Epithelial cell of prostate (primary cell): ENCODE results near the gene SIGLEC10.
"Not testable (repeated sequence)": the region's sequence is repeated elsewhere in the genome, so short reads cannot be mapped to it uniquely, and the experiment has no call there.

Experiments
- DNase-seq: peaks from one replicate; pipeline ENCODE4 v3.0.0-alpha.2; 2011; ENCODE audit warnings: low read depth, low spot score
- H3K27ac ChIP-seq: fragments of 450-650 bp; 2 replicates; pipeline ENCODE4 v1.5.1; 2017; ENCODE audit warnings: mild to moderate bottlenecking

SIGLEC10 gene

DNA sequence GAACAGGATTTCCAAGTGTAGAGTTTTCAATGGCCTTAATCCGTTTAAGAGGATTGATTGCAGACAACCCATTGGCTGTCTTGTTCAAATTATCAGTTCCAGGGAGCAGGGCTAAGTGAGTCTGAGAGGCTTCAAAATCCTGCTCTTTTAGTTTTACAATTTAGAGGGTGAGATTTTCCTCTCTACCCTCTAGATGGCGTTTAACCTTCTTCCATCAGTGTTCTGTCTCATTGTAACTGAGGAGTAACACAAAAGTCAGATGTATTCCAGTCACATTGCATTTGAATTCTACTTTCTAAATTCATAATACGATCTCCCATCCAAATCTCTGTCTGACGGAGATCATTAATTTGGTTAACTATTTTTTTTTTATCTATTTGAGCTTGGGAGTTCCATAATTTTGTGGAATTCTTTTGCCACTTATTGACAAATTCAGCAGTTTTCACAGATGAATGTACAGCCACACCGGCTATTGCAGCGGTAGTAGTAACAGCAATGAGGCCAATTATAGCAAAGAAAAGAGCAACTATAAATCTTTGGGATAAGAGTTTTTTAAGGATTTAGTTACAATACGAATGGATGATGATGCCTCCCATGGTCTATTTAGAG is 19.2 kb downstream of the SIGLEC10 start:
- no peak overlapping the region for H3K27ac ChIP-seq
- DNase-seq: no peak

DNA sequence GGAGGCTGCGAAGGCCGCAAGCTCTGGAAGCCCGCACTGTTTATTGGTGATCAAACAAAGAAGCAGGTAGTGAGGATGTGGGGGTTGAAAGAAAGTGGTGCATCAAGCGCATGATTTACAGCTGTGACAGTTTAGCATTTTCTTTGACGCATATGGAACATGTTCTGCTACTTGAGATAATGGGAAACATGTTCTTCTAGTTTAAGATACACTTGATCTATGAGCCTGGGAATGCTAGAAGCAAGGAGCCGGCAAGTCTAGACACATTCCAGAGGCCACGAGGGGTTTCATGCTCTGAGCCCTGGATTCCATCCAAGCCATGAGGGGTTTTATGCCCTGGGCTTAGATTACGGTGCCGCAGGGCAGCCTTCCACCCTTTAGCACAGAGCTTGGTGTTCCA is 20.0 kb downstream of the SIGLEC10 start:
- H3K27ac ChIP-seq, DNase-seq: not testable (repeated sequence)

DNA sequence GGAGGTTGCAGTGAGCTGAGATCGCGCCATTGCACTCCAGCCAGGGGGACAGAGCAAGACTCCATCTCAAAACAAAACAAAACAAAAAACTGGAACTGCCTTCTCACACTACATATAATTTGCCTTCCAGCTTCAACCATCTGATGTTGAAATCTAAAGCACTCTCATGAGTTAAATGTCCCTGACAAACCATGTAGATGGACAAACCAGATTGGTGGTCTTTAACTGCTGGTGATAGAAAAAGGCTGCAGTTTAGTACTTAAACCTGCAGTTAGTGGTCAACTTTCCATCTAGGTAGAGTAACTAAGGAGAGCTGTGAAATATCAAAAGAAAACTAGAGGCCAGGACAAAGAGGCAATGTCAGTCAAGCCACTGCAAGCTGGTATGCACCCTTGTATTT is 21.3 kb downstream of the SIGLEC10 start:
- no peak for DNase-seq
- no peak overlapping the region for H3K27ac ChIP-seq

DNA sequence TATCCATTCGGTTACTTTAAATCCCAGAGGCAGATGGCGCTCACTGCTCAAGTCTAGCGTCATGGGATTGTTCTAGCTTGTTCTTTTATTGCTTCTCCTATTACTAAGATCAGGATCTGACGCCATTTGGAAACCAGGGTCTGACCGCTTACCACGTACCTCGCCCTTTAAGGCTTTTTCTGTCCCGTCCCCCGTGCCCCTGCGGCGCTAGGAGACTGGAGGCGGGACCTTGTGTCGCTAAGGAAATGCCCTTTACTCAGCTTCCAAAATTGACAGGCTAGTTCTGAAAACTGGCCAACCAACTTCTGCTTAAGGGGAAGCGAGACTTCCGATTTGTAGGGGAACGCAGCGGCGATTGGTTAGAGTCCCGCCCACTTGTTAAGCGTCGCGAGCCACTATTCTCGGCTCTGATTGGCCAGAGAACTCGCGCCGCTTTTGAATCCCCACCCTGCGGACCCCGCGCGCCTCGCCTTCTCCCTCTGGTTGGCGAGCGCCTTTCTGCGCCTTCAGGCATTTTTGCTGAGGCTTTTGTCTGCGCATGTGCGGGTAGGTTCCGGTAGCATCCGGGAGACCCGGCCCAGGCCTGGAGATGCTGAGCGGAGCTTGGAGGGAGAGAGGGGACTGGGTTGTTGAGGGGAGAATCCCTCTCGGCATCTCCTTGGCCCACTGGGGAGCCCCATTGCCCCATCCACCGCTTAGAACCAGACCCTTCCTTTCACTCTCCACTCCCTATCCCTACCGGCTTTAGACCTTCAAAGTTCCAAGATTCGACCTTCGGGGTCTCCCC is 23.2 kb downstream of the SIGLEC10 start:
- peak; percentile 93 for DNase-seq
- H3K27ac ChIP-seq: peak overlapping the region; percentile 59

DNA sequence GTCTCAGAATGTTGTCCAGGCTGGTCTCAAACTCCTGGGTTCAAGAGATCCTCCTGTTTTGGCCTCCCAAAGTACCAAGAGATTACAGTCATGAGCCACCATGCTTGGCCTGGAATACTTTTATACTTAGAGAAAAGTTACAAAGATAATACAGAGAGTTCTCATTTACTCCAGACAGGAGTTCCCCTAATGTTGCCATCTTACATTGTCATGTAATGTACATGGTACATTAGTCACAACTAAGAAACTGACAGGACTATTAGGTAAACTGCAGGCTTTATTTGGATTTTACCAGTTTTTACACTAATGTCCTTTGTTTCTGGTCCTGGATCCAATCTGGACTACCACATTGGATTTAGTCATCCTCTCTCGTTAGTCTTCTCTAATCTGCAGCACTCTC is 24.7 kb downstream of the SIGLEC10 start:
- no peak for DNase-seq
- no peak overlapping the region for H3K27ac ChIP-seq

DNA sequence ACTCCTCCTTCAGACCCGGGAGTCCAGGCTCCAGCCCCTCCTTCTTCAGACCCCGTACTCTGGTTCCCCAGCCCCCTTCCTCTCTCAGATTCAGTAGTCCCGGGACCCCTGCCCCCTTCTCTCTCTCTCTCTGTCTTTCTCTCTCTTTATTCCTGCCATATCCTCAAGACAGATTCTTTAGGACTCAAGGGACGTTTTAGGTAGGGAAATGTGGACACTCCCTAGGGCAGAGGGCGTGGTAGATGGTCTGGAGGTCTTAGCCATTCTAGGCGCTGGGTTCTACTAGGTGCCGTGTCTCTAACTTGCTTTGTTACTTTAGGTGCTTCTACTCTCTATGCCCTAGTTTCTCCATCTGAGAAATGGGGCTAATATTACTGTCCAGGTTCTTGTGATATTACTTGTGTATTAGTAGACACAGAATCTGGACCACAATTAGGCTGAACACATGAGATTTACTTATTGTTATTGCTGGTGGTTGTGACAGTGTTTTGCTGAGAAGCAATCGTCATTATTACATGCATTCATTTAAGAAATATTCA is 26.3 kb downstream of the SIGLEC10 start:
- no peak for DNase-seq
- no peak overlapping the region for H3K27ac ChIP-seq

DNA sequence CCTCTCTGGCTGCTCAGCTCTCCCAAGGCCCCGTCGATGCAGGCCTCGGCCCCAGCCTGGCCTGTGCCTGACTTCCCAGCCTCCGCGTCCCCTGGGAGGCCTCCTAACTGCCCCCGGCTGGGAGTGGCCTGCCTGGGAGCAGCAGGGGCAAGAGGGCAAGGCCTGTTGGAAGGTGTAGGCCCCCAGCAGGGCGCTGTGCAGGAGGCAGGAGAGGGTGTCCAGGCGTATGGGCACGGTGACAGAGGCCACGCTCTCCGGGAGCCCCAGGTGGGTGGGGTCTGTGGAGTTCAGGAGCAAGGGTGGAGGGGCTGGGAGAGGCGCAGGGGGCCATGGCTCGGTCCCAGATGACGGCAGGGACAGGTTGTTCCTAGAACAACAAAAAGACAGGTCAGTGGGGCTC is 28.3 kb downstream of the SIGLEC10 start:
- no peak overlapping the region for H3K27ac ChIP-seq
- DNase-seq: no peak

DNA sequence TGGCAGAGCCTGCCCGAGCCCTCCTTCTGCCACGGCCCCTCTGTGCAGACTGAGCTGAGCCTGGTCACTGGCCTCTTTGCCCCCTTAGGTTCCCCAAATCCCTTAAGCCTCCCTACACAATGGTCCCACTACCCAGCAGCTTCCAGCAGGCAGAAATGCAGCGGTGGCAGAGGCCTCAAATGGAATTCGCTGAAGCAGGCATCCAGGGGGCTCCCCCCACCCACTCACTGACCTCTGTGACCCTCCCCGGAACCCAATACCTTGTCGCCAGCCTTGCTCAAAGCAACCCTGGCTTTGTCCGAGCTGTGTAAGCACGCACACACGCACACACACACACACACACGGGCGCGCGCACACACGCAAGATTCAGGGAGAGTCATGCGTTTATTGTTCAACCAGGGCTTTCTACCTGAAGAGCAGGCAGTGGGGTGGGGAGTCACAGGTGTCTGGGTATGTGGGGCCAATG is 29.5 kb downstream of the SIGLEC10 start, which contains the start of gene LIM2:
Gene LIM2 (minus strand): TSS at position 51 of the 466 bp plus-strand sequence. CDS start 531 bp downstream, outside the sequence.
- H3K27ac ChIP-seq: no peak within 1 kb of the TSS
- no peak for DNase-seq

- H3K27ac ChIP-seq: no peak overlapping the region
- no peak for DNase-seq
Measured at GRCh38 chr19:51386882-51387520, 30.4 kb downstream of the SIGLEC10 start.

GRCh38 chr19:51382004-51382403 is 35.4 kb downstream of the SIGLEC10 start:
- no peak for DNase-seq
- H3K27ac ChIP-seq: no peak overlapping the region

DNA sequence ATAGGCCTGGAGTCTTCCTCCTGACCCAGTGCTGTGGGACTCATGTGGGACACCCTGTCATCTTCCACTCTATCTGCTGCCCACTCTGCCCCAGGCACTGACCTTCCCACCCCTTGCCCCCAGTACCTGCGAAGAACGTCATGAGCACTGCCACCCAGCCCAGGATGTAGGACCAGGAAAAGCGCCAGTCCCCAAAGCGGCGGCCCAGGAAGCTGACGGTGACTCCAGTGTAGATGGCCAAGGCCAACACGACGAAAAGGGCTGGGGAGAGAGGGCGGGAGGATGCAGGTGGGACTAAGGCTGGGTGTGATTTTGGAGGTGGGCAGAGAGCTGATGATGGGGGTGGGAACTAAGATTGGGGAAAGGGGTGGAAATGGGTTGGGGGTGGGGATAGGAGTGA is 37.1 kb downstream of the SIGLEC10 start:
- no peak for DNase-seq
- no peak overlapping the region for H3K27ac ChIP-seq

GRCh38 chr19:51377422-51377821 is 40.0 kb downstream of the SIGLEC10 start:
- DNase-seq: no peak
- H3K27ac ChIP-seq: no peak overlapping the region

- no peak overlapping the region for H3K27ac ChIP-seq
- no peak for DNase-seq
Measured at GRCh38 chr19:51375504-51376221, 41.8 kb downstream of the SIGLEC10 start.

GRCh38 chr19:51372649-51373504 is 44.6 kb downstream of the SIGLEC10 start, which contains the start of gene NKG7:
TSS of gene NKG7 (minus strand) at chr19:51372654. CDS start at chr19:51372535, 119 bp downstream.
- no peak within 1 kb of the TSS for H3K27ac ChIP-seq
- no peak for DNase-seq

- DNase-seq: no peak
Measured at GRCh38 chr19:51372021-51372648, 45.3 kb downstream of the SIGLEC10 start.

DNA sequence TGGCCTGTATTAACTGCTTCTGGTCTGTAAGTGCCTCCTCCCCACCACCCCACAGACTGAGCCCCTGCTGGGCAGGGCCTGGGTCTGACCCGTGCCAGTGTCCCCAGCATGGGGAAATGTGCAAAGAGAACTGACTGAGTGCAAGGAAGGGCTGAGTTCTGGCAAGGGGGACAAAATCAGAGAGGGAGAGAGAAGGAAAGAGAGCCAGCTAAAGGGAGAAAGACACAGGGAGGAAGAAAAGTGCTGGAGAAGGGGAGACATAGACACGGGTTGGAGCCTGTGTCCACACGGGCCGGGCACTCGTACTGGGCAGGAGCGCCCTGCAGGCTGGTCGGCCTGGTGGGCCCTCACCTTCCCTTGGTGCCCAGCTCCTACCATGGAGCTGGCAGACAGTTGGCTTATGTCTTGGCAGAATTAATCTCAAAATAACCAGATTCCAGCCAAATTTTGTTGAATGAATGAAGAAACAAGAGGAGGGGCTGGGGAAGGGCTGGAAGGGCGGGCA is 46.2 kb downstream of the SIGLEC10 start:
- DNase-seq: no peak
- H3K27ac ChIP-seq: no peak overlapping the region

More at GRCh38 chr19:51372021-51372648, 45.3 kb downstream of the SIGLEC10 start:
- no peak overlapping the region for H3K27ac ChIP-seq

DNA sequence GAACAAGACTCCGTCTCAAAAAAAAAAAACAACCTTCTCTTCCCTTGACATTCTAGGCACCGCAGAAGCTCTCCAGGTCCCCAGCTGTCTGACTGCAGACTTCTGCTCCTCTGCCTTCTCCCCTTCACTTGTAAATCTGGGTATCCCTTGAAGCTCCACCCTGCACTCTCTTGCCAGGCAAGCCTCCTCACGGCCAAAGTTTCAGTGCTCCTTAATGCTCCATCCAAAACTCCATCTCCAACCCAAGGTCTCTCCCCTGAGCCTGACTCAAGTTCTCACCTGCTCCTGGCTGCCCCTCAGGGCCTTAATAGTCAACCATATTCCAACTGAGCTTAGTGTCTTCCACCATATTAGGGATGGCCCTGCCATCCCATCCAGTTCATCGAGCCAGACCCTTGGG is 47.2 kb downstream of the SIGLEC10 start:
- no peak for DNase-seq

More for the DNA sequence above, 47.2 kb downstream of the SIGLEC10 start:
- H3K27ac ChIP-seq: no peak overlapping the region
